Left cardiac atrium (tissue), 4 donors: ENCODE data around the gene PCIF1. TPM values are rescaled to one million over a fixed set of nuclear protein-coding genes. Genes with fewer than 3 reads are reported as not detected.

Experiments used
- ATAC-seq, 2 donors: fragments of 200-7000 bp; cut with Tn5 transposase; one replicate each; pipeline ENCODE4 v1.9.1; 2020; ENCODE audit warnings: mild to moderate bottlenecking in 2 of 2, moderate library complexity in 2 of 2
- DNase-seq: peaks from one replicate; pipeline ENCODE4 v3.0.0-alpha.2; 2020
- intact Hi-C, 2 donors: fragments of 100-400 bp; cut with DNase I; formaldehyde crosslinking; loops; one replicate each; pipeline versions ENCODE4 v1.14.1 to v1.15.1; 2022 to 2023
- total RNA-seq, 2 donors: library from RNA; stranded (reverse); fragmentation: NEBNext Ultra II Directional; extraction: Animal tissue kit (Norgen Biotek cat#: 25700); gene quantifications; one replicate each; pipeline ENCODE4 v1.2.1, GENCODE V29; 2021
- donor health status: DM: no; HTN: yes; CAD: no.
- donor health status: DM: no; HTN: yes; CAD: no; lungs with severe emphysema.
- donor health status: DM: yes; HTN: yes; CAD: no.
- donor health status: Dilated cardiomyopathy.

The PCIF1 gene
- total RNA-seq, 2 donors from 2014 or later = 23.1 to 27.6 TPM

DNA sequence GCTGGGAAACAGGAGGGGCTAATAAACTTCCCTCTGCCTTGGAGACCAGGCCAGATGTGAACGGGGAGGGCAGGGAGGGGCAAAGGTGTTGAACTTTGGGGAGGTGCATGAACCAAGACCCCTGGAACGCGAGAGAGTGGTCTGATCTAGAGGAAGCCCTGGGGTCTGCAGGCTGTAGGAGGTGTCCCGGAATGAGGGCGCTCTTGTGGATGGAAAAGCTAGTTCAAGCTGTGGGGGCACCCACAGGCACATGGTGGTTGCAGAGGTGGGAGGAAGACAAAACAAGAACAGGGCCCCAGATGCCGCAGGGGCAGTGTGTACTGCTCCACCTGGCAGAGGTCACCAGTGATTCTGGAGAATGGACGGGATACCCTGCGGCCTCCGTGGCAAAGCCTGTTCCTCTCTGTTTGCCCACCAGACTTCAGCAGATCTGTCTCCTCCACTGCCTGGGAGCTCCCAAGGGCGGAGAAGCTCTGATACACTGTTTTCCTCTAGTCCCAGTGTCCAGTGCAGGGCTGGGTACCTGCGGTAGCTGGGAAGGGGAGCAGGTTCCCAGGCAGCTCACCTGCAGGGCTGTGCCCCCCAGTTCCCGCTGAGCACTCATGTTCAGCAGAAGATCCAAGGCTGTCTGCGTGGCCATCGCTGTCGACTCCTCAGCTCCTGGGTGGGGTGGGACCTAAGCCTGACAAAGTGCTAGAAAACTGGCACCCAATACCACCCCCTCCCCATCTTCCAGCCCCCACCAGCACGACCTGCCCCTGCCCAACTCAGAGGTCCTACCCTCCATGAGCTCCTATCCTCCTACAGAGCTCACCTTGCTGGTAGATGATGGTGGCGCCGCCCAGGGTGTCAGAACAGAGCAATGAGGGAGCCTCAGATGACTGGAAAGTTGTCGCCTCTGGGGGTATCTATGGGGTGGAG is 22.8 kb downstream of the PCIF1 start:
- no peak for DNase-seq
- no peak for ATAC-seq
- intact Hi-C loops = loop anchor here in 1 of 2 donors (10.0 kb wide), 1 partner anchor 132 kb away; the partner anchor contains the start of gene TNNC2

DNA sequence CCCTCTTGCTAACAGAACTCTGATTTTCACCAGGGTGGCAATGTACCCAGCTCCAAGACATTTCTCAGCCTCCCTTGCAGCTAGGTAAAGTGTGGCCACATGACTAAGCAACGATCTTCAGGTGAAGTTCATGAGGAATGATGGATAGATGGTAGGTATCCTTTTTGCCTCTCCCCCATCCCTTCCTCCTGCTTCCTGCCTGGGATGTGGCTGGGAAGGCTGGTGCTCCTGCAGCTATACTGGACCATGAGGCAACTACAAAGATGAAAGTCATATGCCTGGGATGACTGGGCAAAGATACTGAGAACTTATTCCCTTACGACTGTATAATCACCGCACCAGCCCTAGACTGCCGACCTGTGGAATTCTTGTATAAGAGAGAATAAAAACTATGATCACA is 24.1 kb downstream of the PCIF1 start:
- ATAC-seq (no peak), DNase-seq (no peak)
- intact Hi-C loops = loop anchor here in 1 of 2 donors (10.0 kb wide), 1 partner anchor 134 kb away; the partner anchor contains the start of gene TNNC2

DNA sequence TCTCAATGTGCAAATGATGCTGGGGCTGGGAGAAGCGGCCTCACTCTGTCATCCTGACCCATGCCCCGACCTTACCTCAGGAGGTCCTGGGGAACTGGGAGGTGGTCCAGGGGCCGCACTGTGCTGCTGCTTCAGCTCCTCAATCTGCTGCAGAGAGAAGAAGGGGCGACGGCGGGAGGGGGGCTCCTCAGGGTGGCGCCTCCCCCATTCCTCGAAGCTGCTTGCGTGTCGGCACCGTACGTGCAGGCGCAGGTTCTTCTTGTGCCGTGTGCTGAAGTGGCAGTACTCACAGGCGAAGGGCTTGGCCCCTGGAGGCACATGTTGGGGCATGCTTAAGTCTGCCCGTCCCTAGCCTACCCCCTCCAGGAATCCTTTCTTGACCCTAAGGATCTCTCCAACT is 24.6 kb downstream of the PCIF1 start:
- intact Hi-C loops = loop anchor here in 1 of 2 donors (10.0 kb wide), 1 partner anchor 134 kb away; the partner anchor contains the start of gene TNNC2
- ATAC-seq (no peak), DNase-seq (no peak)

DNA sequence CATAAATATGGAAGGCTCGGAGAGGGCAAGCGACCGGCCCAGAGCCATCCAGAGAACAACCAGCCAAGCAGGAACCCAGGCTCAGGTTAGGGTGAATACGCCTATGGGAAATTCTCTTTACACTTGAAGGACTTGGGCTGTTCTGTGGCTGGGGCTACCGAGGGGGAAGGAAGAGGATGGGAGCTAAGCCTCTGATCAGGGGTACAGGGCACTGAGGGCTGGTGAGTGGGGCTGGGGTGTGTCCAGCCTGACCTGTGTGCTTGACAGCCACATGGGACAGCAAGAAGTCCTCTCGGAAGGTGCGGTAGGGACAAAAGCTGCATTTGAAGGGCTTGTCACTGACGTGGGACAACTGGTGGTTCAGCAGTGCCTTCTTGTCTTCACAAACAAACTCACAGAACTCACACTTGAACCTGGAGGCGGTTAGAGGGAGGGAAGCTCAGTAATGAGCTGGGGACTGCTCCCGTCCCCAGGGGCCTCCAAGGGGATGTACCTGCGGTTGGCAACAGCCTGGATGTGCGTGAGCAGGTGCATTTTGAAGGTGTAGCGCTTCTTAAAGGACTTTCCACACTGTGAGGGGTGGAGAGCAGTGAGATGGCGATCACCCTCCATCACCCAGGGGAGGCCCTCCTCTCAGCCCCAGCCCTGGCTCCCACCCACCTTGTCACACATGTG is 25.6 kb downstream of the PCIF1 start:
- intact Hi-C loops = loop anchor here (5.0 to 10.0 kb wide), 2 partner anchors 135 to 138 kb away; partner anchors contain the start of gene TNNC2 (in 1 of the 2)
- DNase-seq = no peak
- ATAC-seq = no peak

DNA sequence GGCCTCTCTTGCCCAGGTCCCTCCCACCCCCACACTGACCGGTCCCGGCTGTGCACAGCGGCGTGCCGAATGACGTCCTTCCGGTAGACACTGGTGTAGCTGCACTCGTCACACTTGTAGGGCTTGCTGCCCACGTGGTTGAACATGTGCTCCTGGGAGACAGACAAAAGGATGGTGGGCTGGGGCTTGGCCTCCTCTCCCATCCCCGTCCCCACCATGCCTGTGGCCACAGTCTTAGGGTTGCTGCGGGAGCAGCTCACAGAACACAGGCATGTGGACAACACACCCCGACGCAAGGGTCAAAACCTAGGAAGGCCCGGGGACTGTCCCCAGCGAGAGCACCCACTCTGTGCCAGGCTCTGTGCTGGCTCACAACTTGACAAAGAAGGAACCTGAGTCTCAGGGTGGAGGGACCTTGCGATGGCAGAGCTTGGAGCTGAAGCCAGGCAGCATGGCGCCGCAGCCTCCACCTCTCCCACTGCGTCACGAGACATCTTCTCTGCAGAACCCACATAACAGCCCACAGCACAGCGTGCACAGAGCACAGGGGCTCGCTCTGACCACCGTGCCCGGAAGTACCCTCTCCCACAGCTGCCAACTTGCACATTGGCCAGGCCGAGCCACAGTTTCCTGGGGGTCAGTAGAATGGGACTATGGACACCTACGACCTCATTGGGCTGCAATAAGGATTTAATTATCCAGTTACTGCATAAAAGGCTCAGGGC is 27.7 kb downstream of the PCIF1 start:
- DNase-seq (no peak), ATAC-seq (no peak)
- intact Hi-C loops = loop anchor here in 1 of 2 donors (2.0 to 5.0 kb wide), 2 partner anchors 71 to 140 kb away; partner anchors contain the start of genes CTSA and NEURL2

DNA sequence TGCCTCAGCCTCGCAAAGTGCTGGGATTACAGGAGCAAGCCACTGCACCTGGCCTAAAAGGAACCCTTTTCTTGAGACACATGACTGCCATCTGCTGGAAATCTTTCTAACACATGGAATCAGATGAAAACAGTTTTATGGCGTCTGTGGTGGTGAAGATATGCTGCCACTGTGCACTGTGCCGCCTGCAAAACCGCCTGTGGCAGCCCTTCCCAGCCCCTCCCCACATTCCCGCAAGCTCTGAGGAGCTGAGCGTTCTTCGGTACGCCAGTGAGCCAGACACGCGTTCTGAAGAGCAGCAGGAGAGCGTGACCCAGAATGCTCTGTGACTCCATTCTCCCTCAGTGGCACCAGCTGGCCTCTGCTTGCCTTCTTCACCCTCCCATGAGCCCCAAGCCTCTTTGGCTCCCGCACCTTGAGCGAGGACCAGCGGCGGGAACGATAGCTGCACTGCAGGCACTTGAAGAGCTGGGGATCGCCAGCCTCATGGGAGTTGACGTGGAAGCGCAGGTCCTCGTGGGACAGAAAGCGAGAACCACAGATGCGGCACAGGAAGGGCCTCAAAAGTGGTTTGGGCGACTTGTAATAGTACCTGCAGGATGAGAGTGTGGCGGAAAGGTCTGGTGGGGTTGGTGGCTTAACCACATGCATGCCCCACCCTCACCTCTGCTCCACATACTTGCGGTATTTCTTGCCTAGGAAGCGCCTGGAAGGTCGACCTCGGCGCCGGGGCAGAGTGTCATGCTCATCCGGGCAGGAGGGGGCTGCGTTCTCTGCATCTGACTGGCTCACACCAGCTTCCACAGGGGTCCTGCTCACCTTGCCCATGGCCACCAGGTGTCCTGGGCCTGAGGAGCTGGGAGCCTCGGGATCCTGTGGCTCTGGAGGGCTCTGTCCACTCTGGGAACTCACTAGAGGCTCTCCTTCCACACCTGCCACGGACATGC is 28.8 kb downstream of the PCIF1 start:
- ATAC-seq = no peak
- intact Hi-C loops = loop anchor here in 1 of 2 donors (2.0 to 5.0 kb wide), 2 partner anchors 73 to 141 kb away; partner anchors contain the start of genes CTSA and NEURL2
- no peak for DNase-seq

DNA sequence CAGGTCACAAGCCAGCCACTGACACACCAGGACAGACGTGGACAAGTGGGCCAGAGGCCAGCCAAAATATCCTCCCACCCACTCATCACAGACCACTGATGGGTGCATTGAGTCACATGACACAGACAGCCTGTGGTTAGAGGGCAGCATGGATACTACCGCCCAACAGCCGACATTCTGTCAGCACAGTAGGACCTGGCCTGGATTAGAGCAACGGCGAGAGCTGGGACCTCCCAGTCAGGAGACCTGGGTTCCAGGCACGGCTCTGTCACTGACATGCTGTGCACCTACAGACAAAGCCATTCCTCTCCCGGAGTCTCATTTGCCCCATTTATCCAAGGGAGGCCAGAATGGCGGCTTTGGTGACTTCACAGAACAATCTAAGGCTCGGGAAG is 29.5 kb downstream of the PCIF1 start:
- intact Hi-C loops = loop anchor here in 1 of 2 donors (5.0 kb wide), 1 partner anchor 142 kb away; no protein-coding TSS in a partner anchor
- DNase-seq = no peak
- no peak for ATAC-seq

DNA sequence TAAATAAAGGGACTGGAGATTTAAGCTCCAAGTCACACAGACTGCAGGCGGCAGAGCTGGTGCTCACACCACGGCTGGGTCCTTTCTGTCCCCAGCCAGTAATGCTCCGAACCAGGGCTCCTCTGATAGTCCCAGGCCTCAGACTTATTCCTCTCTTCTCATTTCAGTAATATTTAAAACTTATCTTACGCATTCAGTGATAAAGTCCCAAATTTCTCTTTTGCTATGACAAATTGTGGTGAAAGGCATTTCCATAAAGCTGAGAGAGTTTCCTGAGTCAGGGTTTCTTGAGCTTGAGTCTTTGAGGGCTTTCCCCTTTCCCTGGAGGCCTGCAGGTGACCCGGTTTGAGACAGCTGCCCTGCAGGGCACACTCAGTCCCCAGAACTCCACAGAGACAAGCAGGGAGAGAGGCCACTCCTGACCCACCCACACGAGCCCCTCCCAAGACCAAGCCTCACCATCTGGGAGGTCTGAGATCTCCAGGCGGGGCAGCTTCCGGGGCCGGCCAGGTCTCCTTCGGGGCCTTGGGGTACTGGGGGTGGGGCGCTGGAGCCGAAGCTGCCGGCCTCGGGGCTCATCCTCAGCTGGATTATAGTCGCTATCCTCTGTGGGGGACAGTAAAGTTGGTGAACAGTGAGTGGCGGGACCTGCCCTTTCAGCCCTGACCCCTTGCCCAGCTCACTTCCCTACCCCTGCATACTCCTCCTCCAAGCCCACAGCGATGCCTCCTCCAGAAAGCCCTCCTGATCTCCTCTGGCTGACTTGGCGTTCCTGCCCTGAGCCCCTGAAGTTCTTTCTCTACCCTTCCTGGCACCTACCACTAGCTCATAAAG is 30.9 kb downstream of the PCIF1 start:
- no peak for ATAC-seq
- DNase-seq = no peak
- intact Hi-C loops = no loop called here

DNA sequence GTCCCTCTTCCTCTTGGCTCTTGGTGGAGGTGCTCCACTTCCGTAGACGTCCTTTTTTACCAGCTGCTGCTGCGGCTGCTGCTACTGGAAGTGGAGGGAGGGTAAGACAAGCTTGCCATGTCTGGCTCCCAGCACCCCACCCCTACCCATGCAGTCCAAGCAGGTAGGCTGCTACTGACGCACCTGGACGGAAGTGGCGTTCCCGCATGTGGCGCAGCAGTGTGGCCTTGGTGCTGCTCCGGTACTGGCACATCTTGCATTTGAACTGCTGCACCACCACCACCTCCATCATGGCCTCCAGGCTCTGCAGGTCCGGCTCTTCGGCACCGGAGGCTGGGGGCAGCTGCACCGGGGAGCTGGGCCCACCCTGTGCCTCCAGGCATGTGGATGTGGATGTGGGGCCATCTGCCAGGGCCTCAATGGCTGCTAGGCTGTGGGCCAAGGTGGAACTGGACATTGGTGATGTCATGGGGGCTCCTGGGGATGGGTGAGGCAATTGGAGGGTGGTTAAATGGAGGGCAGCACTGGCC is 33.1 kb downstream of the PCIF1 start:
- intact Hi-C loops = no loop called here
- DNase-seq = no peak

DNA sequence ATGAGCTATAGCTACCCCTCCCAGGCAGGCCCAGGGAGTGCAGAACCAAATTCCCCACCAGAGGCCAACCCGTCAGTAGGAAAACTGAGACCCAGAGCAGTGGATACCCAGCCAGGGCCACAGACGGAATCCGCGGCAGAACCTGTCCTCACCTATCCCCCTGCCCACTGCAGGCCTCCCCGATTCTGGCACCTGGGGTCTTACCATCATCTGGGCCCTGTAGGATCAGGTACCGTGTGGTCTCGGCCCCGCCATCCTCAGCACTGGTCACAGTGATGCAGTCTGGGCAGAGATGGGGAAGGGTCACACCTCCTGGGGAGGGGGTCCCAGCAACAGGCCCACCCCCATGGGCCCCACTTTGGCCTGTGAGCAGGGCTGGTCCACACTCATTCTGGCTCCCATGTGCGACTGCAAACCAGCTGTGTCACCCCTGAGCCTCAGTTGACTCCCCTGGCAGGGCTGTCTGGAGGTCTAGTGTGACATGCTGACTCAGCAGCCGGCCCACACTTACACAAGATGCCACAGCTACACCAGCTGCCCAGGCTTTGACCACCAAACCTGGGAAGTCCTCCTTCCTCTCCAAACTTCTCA is 33.7 kb downstream of the PCIF1 start:
- ATAC-seq (no peak), DNase-seq (no peak)
- intact Hi-C loops = no loop called here

More for the DNA sequence above, 33.1 kb downstream of the PCIF1 start:
- no peak for ATAC-seq

DNA sequence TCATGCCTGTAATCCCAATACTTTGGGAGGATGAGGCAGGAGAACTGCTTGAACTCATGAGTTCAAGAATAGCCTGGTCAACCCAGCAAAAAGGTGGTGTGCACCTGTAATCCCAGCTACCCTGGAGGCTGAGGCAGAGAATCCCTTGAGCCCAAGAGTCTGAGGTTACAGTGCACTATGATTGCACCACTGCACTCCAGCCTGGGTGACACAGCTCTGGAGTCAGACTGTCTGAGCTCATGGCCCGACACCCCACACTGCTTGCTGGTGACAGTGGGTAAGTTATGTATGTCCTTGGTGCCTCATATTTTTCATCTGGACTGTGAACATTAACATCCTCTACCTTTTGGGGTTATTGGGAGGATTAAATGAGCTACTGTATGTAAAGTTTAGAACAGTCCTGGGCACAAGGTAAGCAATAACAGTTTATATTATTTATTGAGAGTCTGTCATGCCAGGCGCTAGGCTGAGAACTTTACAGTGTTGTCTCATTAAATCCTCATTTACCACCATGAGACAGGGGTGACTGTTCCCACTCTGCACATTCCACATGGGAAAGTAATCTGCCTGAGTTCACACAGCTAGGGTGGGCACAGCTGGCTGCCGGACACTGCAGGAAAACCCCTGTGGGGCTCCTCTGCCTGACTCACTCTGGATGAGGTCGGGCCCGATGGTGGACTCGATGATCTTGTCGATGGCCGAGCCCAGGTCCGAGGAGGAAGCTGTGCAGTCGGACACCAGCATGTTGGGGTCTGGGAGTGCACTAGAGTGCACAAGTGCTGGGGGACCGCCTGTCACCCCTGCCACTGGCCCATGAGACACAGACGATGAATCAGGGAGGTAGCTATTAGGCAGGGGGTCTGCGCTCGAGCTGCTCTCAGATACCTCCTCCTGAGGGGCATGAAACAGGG is 34.6 kb downstream of the PCIF1 start:
- intact Hi-C loops = no loop called here
- DNase-seq = no peak
- no peak for ATAC-seq

DNA sequence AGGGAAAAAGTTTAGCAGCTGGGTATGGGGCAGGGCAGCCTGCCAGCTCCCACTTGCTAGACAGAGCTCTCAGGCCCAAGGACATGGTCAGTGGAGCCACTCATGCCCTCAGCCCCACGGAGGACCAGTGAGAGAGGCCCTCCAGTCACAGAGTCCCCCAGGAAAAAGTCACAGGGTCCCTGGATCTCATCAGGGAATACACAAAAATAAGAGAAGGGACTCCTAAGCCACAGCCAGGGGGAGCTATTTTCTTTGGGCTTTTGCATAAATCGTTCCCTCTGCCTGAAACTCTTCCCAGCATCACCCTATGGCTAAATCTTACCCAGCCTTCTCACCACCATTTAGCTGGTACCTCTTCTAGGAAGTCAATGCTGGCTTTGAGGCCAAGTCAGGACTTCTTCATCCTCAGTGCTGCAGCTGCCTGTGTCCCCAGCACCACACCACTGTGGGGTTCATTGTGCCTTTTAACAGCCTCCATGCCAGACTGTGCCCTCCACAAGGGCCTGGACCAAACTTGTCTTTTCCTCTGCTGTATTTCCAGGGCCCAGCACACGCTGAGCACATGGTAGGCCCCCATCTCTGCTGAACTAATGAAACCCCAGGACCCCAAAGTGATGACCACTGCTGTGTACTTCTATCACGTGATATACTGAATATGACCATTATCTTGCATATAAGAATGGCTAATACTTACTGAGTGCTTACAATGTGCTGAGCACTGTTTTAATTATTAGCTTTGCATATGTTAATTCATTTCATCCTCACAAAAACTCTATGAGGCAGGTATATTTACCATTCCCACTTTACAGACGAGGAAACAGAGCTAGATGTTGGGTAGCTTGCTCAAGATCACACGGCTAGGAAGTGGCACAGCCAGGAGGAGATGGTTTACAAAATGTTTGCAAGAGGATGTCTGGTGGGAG is 35.5 kb downstream of the PCIF1 start:
- ATAC-seq = no peak
- intact Hi-C loops = no loop called here
- DNase-seq = no peak

DNA sequence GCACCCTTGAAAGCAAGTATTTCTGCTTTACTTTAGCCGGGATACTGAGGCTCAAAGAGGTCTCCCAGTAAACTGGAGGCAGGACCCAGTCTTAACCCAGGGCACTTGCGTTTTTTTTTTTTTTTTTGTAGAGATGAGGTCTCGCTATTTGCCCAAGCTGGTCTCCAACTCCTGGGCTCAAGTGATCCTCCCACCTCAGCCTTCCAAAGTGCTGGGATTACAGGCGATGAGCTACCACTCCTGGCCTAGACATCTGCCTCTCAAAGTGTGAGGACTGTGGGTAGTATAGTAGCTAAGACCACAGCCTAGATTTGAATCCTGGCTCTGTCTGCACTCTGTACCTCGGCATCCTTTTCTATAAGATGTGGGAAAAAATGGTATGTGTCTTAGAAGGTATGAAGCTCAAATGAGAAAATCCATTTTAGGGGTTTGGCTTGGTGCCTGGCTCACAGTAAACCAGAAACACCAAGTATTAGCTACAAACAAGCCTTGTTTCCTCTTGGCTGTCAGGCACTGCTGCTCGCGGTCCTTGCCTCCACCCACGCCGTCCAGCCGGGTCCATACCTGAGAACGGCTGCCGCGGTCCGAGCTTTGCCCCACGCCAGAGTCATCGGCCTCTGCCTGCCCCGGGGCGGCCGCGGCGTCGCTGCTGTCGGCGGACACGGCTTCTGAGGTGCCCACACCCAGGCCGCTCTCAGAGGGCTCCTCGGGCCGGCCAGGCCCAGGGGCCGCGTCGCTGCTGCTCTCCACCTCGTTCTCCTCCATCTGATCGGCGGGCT is 36.4 kb downstream of the PCIF1 start:
- intact Hi-C loops = no loop called here
- peak; percentile 2 to 12 for ATAC-seq
- no peak for DNase-seq

DNA sequence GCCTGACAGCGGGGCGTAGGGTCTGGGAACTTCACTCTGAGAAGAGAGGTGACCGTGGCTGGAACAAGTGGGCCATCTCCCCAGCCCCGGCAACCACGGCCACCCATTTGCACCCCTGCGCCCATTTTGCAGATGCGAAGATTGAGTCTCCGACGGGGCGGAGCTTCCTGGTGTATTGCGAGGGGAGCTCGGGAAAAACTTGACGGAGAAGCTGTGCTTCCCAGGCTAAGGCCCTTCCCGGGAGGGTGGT is 36.9 kb downstream of the PCIF1 start:
- ATAC-seq (no peak), DNase-seq (no peak)
- intact Hi-C loops = no loop called here
